Smooth muscle cell (in vitro differentiated cells): Measurements from ENCODE around the gene AGPAT4. TPM values are rescaled to one million over a fixed set of nuclear protein-coding genes. Genes with fewer than 3 reads are reported as not detected.
"Not testable (repeated sequence)": the region's sequence is repeated elsewhere in the genome, so short reads cannot be mapped to it uniquely, and the experiment has no call there.

Source experiments
- DNase-seq: peaks from one replicate; lab custom pipeline; 2025; ENCODE audit not compliant: unreplicated experiment; lab: John Stamatoyannopoulos, UW
- H2AFZ ChIP-seq: fragments of 200-600 bp; sonication (generic); 2 replicates; pipeline ENCODE4 v1.6.0; 2016; ENCODE audit warnings: antibody characterized with exemption, low read depth, mild to moderate bottlenecking
- H3F3A ChIP-seq: fragments of 200-600 bp; sonication (generic); 2 replicates; pipeline ENCODE4 v1.6.0; 2017; ENCODE audit warnings: antibody characterized with exemption, low read depth
- H3K27ac ChIP-seq: fragments of 200-600 bp; sonication (generic); 2 replicates; pipeline ENCODE4 v1.5.1; 2016; ENCODE audit warnings: low read depth, mild to moderate bottlenecking
- H3K27me3 ChIP-seq: fragments of 200-600 bp; sonication (generic); 2 replicates; pipeline ENCODE4 v1.6.1; 2016; ENCODE audit warnings: low read depth, mild to moderate bottlenecking
- H3K36me3 ChIP-seq: fragments of 200-600 bp; sonication (generic); 2 replicates; pipeline ENCODE4 v1.5.1; 2016; ENCODE audit warnings: low read depth
- H3K4me1 ChIP-seq: fragments of 200-600 bp; sonication (generic); 2 replicates; pipeline ENCODE4 v1.5.1; 2016; ENCODE audit warnings: low read depth
- H3K4me2 ChIP-seq: fragments of 200-600 bp; sonication (generic); 2 replicates; pipeline ENCODE4 v1.6.0; 2016; ENCODE audit warnings: mild to moderate bottlenecking
- H3K4me3 ChIP-seq: fragments of 200-600 bp; sonication (generic); 2 replicates; pipeline ENCODE4 v1.5.1; 2016; ENCODE audit warnings: mild to moderate bottlenecking
- H3K79me2 ChIP-seq: fragments of 200-600 bp; sonication (generic); 2 replicates; pipeline ENCODE4 v1.6.0; 2016; ENCODE audit warnings: low read depth, mild to moderate bottlenecking
- H3K9ac ChIP-seq: fragments of 200-600 bp; sonication (generic); 2 replicates; pipeline ENCODE4 v1.6.0; 2016; ENCODE audit warnings: low read depth
- H3K9me3 ChIP-seq: fragments of 200-600 bp; sonication (generic); replicated peaks from 2 replicates; pipeline ENCODE4 v1.5.1; 2016; ENCODE audit warnings: low read depth
- H4K20me1 ChIP-seq: fragments of 200-600 bp; sonication (generic); 2 replicates; pipeline ENCODE4 v1.6.0; 2016; ENCODE audit warnings: low read depth
- CTCF ChIP-seq: fragments of 200-600 bp; sonication (generic); IDR thresholded peaks from 2 replicates; pipeline ENCODE4 v1.5.1; 2017; ENCODE audit warnings: borderline replicate concordance, mild to moderate bottlenecking, antibody characterized with exemption; ENCODE audit not compliant: insufficient read depth, poor library complexity, severe bottlenecking
- WGBS: methylation state at CpG from one replicate; pipeline ENCODE4 v1.1.7; 2016; ENCODE audit warnings: low lambda C conversion rate; 5-methylcytosine and 5-hydroxymethylcytosine counted together
- polyA plus RNA-seq: library from polyadenylated mRNA; unstranded; fragments of >200 nt; fragmentation: Nextera tagmentation; extraction: Ambion mirVana; gene quantifications from 2 replicates; pipeline ENCODE4 v1.2.1, GENCODE V29; 2016
- total RNA-seq: library from RNA; depleted of rRNA; stranded (reverse); fragments of >200 nt; gene quantifications from 2 replicates; pipeline ENCODE4 v1.2.3, GENCODE V29; 2014

The AGPAT4 gene
- total and polyA plus RNA-seq, 2 experiments from 2014 or later: 51.4 to 51.8 TPM

- Histone ChIP-seq H3K27ac (peak overlapping the region; percentile 75), H2AFZ (no peak overlapping the region), H3K4me2 (no peak overlapping the region), H3K9ac (peak overlapping the region; percentile 40), H3F3A (peaks cover 4% of the 10 kb centered on the region), H4K20me1 (no peaks in the 10 kb centered on the region), H3K9me3 (peaks cover 15% of the 10 kb centered on the region), H3K79me2 (peaks cover 5% of the 10 kb centered on the region), H3K4me3 (no peak overlapping the region), H3K27me3 (no peaks in the 10 kb centered on the region), H3K4me1 (no peaks in the 10 kb centered on the region), H3K36me3 (peaks cover 5% of the 10 kb centered on the region)
- DNase-seq: no peak
- TF ChIP-seq CTCF: no peak
- WGBS: 93% methylated on average over 2 of the region's 2 CpGs
Observed at GRCh38 chr6:161128230-161128629, 145.6 kb downstream of the AGPAT4 start.

GRCh38 chr6:161127071-161127740 lies 146.7 kb downstream of the AGPAT4 start:
- Histone ChIP-seq H3K9ac (no peak overlapping the region), H3K4me3 (no peak overlapping the region), H3K4me1 (no peaks in the 10 kb centered on the region), H3K9me3 (peaks cover 23% of the 10 kb centered on the region), H3K36me3 (peaks cover 6% of the 10 kb centered on the region), H4K20me1 (no peaks in the 10 kb centered on the region), H3K27ac (peak overlapping the region; percentile 75), H3K79me2 (peaks cover 5% of the 10 kb centered on the region), H3K27me3 (no peaks in the 10 kb centered on the region), H3K4me2 (no peak overlapping the region), H3F3A (peaks cover 6% of the 10 kb centered on the region), H2AFZ (no peak overlapping the region)
- 90% methylated on average over 7 of the region's 7 CpGs for WGBS
- no peak for TF ChIP-seq CTCF
- no peak for DNase-seq

GRCh38 chr6:161125591-161125990 lies 148.3 kb downstream of the AGPAT4 start:
- H3K9ac ChIP-seq: no peak overlapping the region
- no peak overlapping the region for H3K4me3 ChIP-seq
- no peaks in the 10 kb centered on the region for H4K20me1 ChIP-seq
- DNase-seq: no peak
- H3K27me3 ChIP-seq: no peaks in the 10 kb centered on the region
- H2AFZ ChIP-seq: no peak overlapping the region
- no peaks in the 10 kb centered on the region for H3K4me1 ChIP-seq
- H3K9me3 ChIP-seq: peaks cover 24% of the 10 kb centered on the region
- peaks cover 5% of the 10 kb centered on the region for H3K79me2 ChIP-seq
- H3K36me3 ChIP-seq: peaks cover 13% of the 10 kb centered on the region
- H3F3A ChIP-seq: peaks cover 7% of the 10 kb centered on the region
- TF ChIP-seq CTCF: no peak
- WGBS: 72% methylated on average over 2 of the region's 2 CpGs
- H3K4me2 ChIP-seq: no peak overlapping the region
- H3K27ac ChIP-seq: no peak overlapping the region

- not testable (repeated sequence) for H3F3A ChIP-seq, H3K27ac ChIP-seq, H4K20me1 ChIP-seq, H3K4me3 ChIP-seq, H3K27me3 ChIP-seq, DNase-seq, H3K79me2 ChIP-seq, H3K9ac ChIP-seq, H3K4me2 ChIP-seq, H3K4me1 ChIP-seq, H2AFZ ChIP-seq
- H3K9me3 ChIP-seq: peaks cover 24% of the 10 kb centered on the region
- H3K36me3 ChIP-seq: peaks cover 30% of the 10 kb centered on the region
Observed at GRCh38 chr6:161123319-161123718, 150.5 kb downstream of the AGPAT4 start.
